ENCODE results near the gene ELP2. TPM values are rescaled to one million over a fixed set of nuclear protein-coding genes. Genes with fewer than 3 reads are reported as not detected.
"Not testable (repeated sequence)": the region's sequence is repeated elsewhere in the genome, so short reads cannot be mapped to it uniquely, and the experiment has no call there.

Gene ELP2, protein sequence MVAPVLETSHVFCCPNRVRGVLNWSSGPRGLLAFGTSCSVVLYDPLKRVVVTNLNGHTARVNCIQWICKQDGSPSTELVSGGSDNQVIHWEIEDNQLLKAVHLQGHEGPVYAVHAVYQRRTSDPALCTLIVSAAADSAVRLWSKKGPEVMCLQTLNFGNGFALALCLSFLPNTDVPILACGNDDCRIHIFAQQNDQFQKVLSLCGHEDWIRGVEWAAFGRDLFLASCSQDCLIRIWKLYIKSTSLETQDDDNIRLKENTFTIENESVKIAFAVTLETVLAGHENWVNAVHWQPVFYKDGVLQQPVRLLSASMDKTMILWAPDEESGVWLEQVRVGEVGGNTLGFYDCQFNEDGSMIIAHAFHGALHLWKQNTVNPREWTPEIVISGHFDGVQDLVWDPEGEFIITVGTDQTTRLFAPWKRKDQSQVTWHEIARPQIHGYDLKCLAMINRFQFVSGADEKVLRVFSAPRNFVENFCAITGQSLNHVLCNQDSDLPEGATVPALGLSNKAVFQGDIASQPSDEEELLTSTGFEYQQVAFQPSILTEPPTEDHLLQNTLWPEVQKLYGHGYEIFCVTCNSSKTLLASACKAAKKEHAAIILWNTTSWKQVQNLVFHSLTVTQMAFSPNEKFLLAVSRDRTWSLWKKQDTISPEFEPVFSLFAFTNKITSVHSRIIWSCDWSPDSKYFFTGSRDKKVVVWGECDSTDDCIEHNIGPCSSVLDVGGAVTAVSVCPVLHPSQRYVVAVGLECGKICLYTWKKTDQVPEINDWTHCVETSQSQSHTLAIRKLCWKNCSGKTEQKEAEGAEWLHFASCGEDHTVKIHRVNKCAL
- 10 to 100 TPM; 54.5 to 60.1 TPM for total RNA-seq

DNA sequence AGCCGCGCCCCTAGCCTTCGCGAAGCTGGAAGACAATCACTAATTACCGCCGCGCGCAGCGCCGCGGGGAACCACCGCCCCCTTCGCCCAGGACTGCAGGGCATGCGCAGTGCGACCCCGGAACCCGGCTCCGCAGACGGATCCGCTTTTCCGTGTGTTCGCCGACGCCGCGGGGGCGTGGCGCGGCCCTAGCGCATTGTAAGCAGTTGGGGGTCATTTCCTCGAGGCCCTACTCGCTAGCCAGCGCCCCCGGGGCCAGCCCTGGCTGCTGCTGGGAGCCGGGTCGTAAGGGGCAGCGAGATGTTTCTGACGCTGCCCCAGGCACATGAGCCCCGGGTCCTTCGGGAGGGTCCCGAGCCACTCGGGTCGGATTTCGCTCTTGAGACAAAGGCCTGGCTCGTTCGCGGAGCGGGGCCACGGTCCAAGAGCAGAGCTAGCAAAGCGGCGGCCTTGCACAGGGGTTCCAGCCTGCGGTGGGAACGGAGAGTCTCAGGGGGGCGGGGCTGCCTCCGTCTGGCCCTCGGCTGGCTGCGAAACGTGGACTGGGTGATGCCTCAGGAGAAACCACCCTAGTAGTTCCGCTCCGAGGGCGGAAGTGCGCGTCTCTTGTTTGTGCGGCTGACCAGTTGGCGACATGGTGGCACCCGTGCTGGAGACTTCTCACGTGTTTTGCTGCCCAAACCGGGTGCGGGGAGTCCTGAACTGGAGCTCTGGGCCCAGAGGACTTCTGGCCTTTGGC lies at the start of gene ELP2, which contains the start of gene SLC39A6:
ELP2 (plus strand) TSS at position 600 of the 739 bp plus-strand sequence; CDS start at position 635, 35 bp downstream.
SLC39A6 (minus strand) TSS at position 41 of the 739 bp plus-strand sequence. CDS start 2,333 bp downstream, outside the sequence.
- H3K4me3 Mint-ChIP-seq, result peak within 1 kb of the TSS; percentile 92
- peaks cover 34% of the 10 kb centered on the region for H3K36me3 Mint-ChIP-seq (ENCODE audit: low read depth)
- CTCF ChIA-PET, result interaction anchor here (0.7 to 2.1 kb wide), 8 partner anchors 13 to 699 kb away, joined by 3 to 6 read pairs (median 3); partner anchors contain the start of genes KIAA1328 and TPGS2
- H3K9me3 Mint-ChIP-seq, result no peaks in the 10 kb centered on the region
- H3K4me1 Mint-ChIP-seq, result peaks cover 56% of the 10 kb centered on the region
- POLR2A ChIA-PET, result interaction anchor here (0.9 to 3.9 kb wide), 16 partner anchors 10 to 888 kb away, joined by 3 to 21 read pairs (median 6); partner anchors contain the start of genes INO80C, KIAA1328, RMP24 and RPRD1A
- H3K27me3 Mint-ChIP-seq, result no peaks in the 10 kb centered on the region
- peak; percentile 94 for DNase-seq
- H3K27ac Mint-ChIP-seq, result peak within 1 kb of the TSS; percentile 95

- DNase-seq, POLR2A ChIA-PET, CTCF ChIA-PET: not testable (repeated sequence)
Observed at GRCh38 chr18:36081118-36081517, 48.6 kb upstream of the ELP2 start.

GRCh38 chr18:36083729-36084128 lies 46.0 kb upstream of the ELP2 start:
- H3K36me3 Mint-ChIP-seq (ENCODE audit: low read depth), result peaks cover 5% of the 10 kb centered on the region
- peaks cover 11% of the 10 kb centered on the region for H3K27me3 Mint-ChIP-seq
- peaks cover 14% of the 10 kb centered on the region for H3K9me3 Mint-ChIP-seq
- peaks cover 19% of the 10 kb centered on the region for H3K4me1 Mint-ChIP-seq
- H3K4me3 Mint-ChIP-seq, result no peak overlapping the region
- H3K27ac Mint-ChIP-seq, result no peak overlapping the region
- DNase-seq, result no peak
- ChIA-PET POLR2A (interaction anchor here (1.9 kb wide), 1 partner anchor 14 kb away, joined by 4 read pairs; no protein-coding TSS in a partner anchor), CTCF (interaction anchor here (1.7 kb wide), 1 partner anchor 12 kb away, joined by 6 read pairs; no protein-coding TSS in a partner anchor)

More at GRCh38 chr18:36081118-36081517, 48.6 kb upstream of the ELP2 start:
- peaks cover 19% of the 10 kb centered on the region for H3K4me1 Mint-ChIP-seq
- H3K4me3 Mint-ChIP-seq; H3K36me3 Mint-ChIP-seq (ENCODE audit: low read depth); H3K27ac Mint-ChIP-seq: not testable (repeated sequence)
- peaks cover 15% of the 10 kb centered on the region for H3K9me3 Mint-ChIP-seq
- peaks cover 11% of the 10 kb centered on the region for H3K27me3 Mint-ChIP-seq

GRCh38 chr18:36085195-36085594 lies 44.5 kb upstream of the ELP2 start:
- Mint-ChIP-seq H3K27ac (no peak overlapping the region), H3K36me3 (ENCODE audit: low read depth) (peaks cover 5% of the 10 kb centered on the region), H3K9me3 (peaks cover 12% of the 10 kb centered on the region), H3K27me3 (peaks cover 11% of the 10 kb centered on the region), H3K4me1 (peaks cover 19% of the 10 kb centered on the region), H3K4me3 (no peak overlapping the region)
- CTCF ChIA-PET, result no interaction called here
- DNase-seq, result no peak
- POLR2A ChIA-PET, result interaction anchor here (1.9 kb wide), 1 partner anchor 16 kb away, joined by 4 read pairs; no protein-coding TSS in a partner anchor

DNA sequence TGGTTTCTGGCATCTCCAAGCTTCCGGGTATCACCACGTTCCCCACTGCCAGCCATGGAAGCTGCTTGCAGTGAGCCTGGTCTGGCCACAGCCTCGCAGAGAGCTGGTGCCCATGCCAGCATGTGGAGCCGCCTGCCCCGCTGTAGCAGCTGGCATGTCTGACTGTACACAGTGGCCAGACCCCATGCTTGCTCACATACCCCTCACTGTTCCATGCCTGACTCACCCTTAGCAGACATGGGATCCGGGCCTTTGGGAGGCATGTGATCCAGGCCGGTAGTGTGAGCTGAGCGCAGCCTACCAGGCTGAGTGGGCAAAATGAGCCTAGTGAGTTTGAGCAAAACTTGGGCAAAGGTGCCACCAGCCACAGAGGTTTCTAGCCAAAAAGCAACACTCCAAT lies 43.5 kb upstream of the ELP2 start:
- H3K4me1 Mint-ChIP-seq, result peaks cover 19% of the 10 kb centered on the region
- H3K9me3 Mint-ChIP-seq, result peaks cover 4% of the 10 kb centered on the region
- peaks cover 2% of the 10 kb centered on the region for H3K36me3 Mint-ChIP-seq (ENCODE audit: low read depth)
- no peak overlapping the region for H3K4me3 Mint-ChIP-seq
- ChIA-PET POLR2A (interaction anchor here (1.1 kb wide), 1 partner anchor 20 kb away, joined by 5 read pairs; no protein-coding TSS in a partner anchor), CTCF (interaction anchor here (1.0 kb wide), 1 partner anchor 9 kb away, joined by 4 read pairs; no protein-coding TSS in a partner anchor)
- DNase-seq, result no peak
- peaks cover 7% of the 10 kb centered on the region for H3K27me3 Mint-ChIP-seq
- no peak overlapping the region for H3K27ac Mint-ChIP-seq

- no peak overlapping the region for H3K27ac Mint-ChIP-seq
- POLR2A ChIA-PET, result interaction anchor here (0.6 kb wide), 1 partner anchor 40 kb away, joined by 4 read pairs; no protein-coding TSS in a partner anchor
- DNase-seq, result no peak
- CTCF ChIA-PET, result no interaction called here
- H3K27me3 Mint-ChIP-seq, result peaks cover under 1% of the 10 kb centered on the region
- H3K36me3 Mint-ChIP-seq (ENCODE audit: low read depth), result no peaks in the 10 kb centered on the region
- H3K4me1 Mint-ChIP-seq, result peaks cover 18% of the 10 kb centered on the region
- H3K9me3 Mint-ChIP-seq, result no peaks in the 10 kb centered on the region
- H3K4me3 Mint-ChIP-seq, result no peak overlapping the region
Observed at GRCh38 chr18:36088256-36088655, 41.4 kb upstream of the ELP2 start.

DNA sequence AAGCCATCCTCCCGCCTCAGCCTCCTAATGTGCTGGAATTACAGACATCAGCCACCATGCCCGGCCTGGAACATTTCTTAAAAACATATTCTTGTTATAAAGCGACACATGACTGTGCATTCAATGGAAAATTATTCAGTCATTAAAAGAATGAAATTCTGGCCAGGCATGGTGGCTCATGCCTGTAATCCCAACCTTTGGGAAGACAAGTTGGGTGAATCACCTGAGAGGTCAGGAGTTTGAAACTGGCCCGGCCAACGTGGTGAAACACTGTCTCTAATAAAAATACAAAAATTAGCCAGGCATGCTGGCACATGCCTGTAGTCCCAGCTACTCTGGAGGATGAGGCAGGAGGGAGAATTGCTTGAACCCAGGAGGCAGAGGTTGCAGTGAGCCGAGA lies 40.7 kb upstream of the ELP2 start:
- peaks cover 4% of the 10 kb centered on the region for H3K27me3 Mint-ChIP-seq
- no peak overlapping the region for H3K4me3 Mint-ChIP-seq
- ChIA-PET CTCF (no interaction called here), POLR2A (no interaction called here)
- H3K9me3 Mint-ChIP-seq, result no peaks in the 10 kb centered on the region
- H3K27ac Mint-ChIP-seq, result no peak overlapping the region
- no peak for DNase-seq
- H3K4me1 Mint-ChIP-seq, result peaks cover 15% of the 10 kb centered on the region
- no peaks in the 10 kb centered on the region for H3K36me3 Mint-ChIP-seq (ENCODE audit: low read depth)

GRCh38 chr18:36092116-36092515 lies 37.6 kb upstream of the ELP2 start:
- DNase-seq; H3K36me3 Mint-ChIP-seq (ENCODE audit: low read depth); H3K9me3 Mint-ChIP-seq; CTCF ChIA-PET; POLR2A ChIA-PET; H3K4me3 Mint-ChIP-seq; H3K27me3 Mint-ChIP-seq; H3K27ac Mint-ChIP-seq: not testable (repeated sequence)
- peaks cover 12% of the 10 kb centered on the region for H3K4me1 Mint-ChIP-seq

DNA sequence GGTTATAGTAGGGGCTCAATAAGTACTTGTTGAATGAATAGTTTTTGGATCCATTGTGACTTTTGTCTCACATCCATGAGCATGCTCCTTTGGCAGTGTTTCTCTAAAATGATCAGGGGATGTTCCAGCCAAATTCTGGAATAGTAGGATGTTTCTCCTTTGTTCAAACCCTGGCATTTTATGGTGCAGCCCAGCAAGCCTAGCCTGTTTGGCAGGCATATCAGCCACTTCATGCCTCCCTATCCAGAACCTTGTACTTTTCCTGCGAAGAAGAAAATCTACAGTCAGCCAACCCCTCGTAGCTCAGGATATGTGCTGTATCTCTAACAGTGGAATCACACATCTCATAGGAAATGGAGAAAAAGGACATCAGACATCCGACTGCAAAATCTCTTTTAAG lies 35.3 kb upstream of the ELP2 start:
- Mint-ChIP-seq H3K4me3 (no peak overlapping the region), H3K4me1 (peaks cover 12% of the 10 kb centered on the region), H3K9me3 (no peaks in the 10 kb centered on the region), H3K27me3 (peaks cover 8% of the 10 kb centered on the region), H3K36me3 (ENCODE audit: low read depth) (no peaks in the 10 kb centered on the region), H3K27ac (no peak overlapping the region)
- ChIA-PET CTCF (interaction anchor here (0.6 to 5.5 kb wide), 6 partner anchors 20 to 319 kb away, joined by 3 to 89 read pairs (median 4); no protein-coding TSS in a partner anchor), POLR2A (no interaction called here)
- no peak for DNase-seq

DNA sequence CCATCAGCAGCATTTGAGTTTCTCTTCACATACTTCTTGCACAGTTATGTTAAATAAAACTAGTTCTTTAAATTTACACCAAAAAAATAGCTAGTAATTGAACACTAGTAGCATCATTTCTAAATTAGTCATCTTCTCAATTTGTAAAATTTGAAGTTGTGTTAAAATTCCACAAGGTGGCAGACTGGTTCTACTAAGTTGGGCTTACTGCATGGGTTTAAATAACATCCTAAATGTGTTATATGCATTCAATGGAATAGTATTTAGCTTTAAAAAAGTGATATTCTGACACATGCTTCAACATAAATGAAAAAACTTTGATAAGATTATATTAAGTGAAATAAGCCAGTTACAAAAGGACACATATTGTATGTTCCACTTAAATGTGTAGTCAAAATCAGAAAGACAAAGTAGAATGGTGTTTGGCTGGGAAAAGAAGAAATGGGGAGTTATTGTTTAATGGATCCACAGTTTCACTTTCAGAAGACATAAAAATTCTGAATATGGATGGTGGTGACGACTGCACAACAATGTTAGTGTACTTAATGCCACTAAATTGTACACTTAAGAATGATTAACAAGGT lies 33.7 kb upstream of the ELP2 start:
- DNase-seq, result no peak
- POLR2A ChIA-PET, result interaction anchor here (0.8 to 0.9 kb wide), 2 partner anchors 31 to 32 kb away, joined by 3 to 4 read pairs; no protein-coding TSS in a partner anchor
- Mint-ChIP-seq H3K4me3 (no peak overlapping the region), H3K36me3 (ENCODE audit: low read depth) (no peaks in the 10 kb centered on the region), H3K4me1 (peaks cover 12% of the 10 kb centered on the region), H3K27me3 (peaks cover 8% of the 10 kb centered on the region), H3K9me3 (no peaks in the 10 kb centered on the region), H3K27ac (no peak overlapping the region)
- CTCF ChIA-PET, result interaction anchor here (0.6 to 5.5 kb wide), 17 partner anchors 10 to 715 kb away, joined by 3 to 89 read pairs (median 4); partner anchors contain the start of gene ELP2

GRCh38 chr18:36096955-36097354 lies 32.7 kb upstream of the ELP2 start:
- CTCF ChIA-PET, result interaction anchor here (1.2 to 5.5 kb wide), 2 partner anchors 10 to 189 kb away, joined by 4 to 89 read pairs; no protein-coding TSS in a partner anchor
- Mint-ChIP-seq H3K27me3 (peaks cover 9% of the 10 kb centered on the region), H3K4me1 (peaks cover 12% of the 10 kb centered on the region), H3K36me3 (ENCODE audit: low read depth) (no peaks in the 10 kb centered on the region), H3K27ac (no peak overlapping the region), H3K4me3 (no peak overlapping the region), H3K9me3 (no peaks in the 10 kb centered on the region)
- no peak for DNase-seq
- POLR2A ChIA-PET, result no interaction called here

DNA sequence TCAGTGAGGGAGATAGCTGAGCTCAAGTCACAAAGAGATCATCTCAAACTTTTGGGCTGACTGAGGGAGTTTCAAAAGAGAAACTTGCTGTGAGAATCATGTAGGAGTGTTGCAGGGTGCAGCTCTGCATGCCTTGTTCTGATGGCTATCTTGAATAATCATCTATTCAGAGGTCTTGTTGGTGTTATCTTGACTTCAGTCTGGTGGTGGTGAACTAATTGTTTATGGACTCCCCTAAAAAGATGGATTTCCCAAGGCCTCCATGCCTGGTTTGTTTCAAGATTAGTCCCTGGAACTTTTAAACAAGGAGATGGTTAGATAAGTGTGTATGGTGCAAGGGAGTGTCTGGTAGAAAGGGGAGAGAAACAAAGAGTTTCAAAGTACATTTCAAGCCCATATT lies 30.4 kb upstream of the ELP2 start:
- Mint-ChIP-seq H3K9me3 (no peaks in the 10 kb centered on the region), H3K27me3 (peaks cover 7% of the 10 kb centered on the region), H3K27ac (no peak overlapping the region), H3K4me3 (no peak overlapping the region), H3K36me3 (ENCODE audit: low read depth) (no peaks in the 10 kb centered on the region), H3K4me1 (peaks cover 5% of the 10 kb centered on the region)
- DNase-seq, result no peak
- ChIA-PET POLR2A (no interaction called here), CTCF (interaction anchor here (0.6 to 5.5 kb wide), 3 partner anchors 185 to 475 kb away, joined by 3 to 89 read pairs (median 3); no protein-coding TSS in a partner anchor)
